ENCODE results near the gene PTPRN2. TPM values are rescaled to one million over a fixed set of nuclear protein-coding genes. Genes with fewer than 3 reads are reported as not detected.

PTPRN2 gene
- total and polyA plus RNA-seq, 2 of the 8 experiments (the other 6 are each of a cell fraction or from before 2014, with no cell fraction given): 2.6 to 4.5 TPM

DNA sequence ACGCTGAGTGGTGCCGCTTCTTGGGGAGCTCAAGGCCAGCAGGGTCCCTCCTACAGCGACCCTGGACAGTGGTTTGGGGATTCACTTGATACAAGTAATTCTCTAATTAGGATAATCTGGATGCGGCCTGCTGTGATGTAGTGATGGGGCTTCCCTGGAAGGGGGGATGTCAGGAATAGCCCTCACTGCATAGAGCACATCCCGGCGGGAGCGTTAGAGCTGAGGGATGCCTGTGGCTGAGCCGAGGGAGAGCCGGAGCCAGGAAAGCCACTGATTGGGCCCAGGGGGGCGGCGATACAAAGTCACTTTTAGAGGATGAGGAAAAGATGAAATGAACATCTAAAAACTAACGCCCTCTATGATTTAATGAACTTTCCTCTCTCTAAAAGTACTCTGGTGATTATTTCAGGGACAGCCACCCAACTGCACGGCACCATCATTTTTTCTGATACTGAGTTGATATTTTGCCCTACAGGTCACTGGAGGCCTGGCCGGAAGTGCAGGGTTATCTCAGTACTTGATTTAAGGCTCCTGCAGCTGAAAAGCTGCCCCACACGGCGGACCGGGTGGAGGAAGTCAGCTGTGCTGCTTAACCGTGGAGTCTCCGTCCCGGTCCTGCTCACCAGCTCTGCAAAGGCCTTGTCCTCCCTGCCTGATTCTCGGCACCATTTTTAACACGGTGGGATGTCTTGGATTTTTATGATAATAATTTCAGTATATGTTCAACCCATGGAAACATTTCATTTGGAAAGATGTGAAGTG is 732.0 kb downstream of the PTPRN2 start (continued):
- TF ChIP-seq, protein P1, sequence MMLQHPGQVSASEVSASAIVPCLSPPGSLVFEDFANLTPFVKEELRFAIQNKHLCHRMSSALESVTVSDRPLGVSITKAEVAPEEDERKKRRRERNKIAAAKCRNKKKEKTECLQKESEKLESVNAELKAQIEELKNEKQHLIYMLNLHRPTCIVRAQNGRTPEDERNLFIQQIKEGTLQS (IDR thresholded peaks at IDR 0.05; ENCODE audit: insufficient read depth, low read depth, low read length): no peak
- TF ChIP-seq TBP (IDR thresholded peaks at IDR 0.05; ENCODE audit: low read depth, low read length) (no peak), TAF1 (IDR thresholded peaks at IDR 0.05; ENCODE audit: low read depth, low read length) (no peak), KDM4A (IDR thresholded peaks at IDR 0.05; ENCODE audit: low read depth, low read length, severe bottlenecking) (no peak), JUND (IDR thresholded peaks at IDR 0.05; ENCODE audit: low read length) (no peak), CEBPB (IDR thresholded peaks at IDR 0.05; ENCODE audit: low read depth, low read length) (no peak), SIRT6 (IDR thresholded peaks at IDR 0.05; ENCODE audit: low read length) (no peak), HDAC2 (IDR thresholded peaks at IDR 0.05; ENCODE audit: borderline replicate concordance in 1 of 2, low read depth in 2 of 2, low read length in 2 of 2) (no peak), GTF2F1 (IDR thresholded peaks at IDR 0.05; ENCODE audit: borderline replicate concordance, low read depth, low read length) (no peak), GABPA (IDR thresholded peaks at IDR 0.05; ENCODE audit: borderline replicate concordance, insufficient read depth, low read length) (no peak), RAD21 (IDR thresholded peaks at IDR 0.05 in 1 of 2, conservative IDR thresholded peaks at IDR 0.05 in 1 of 2; ENCODE audit: low read depth in 2 of 2, low read length in 2 of 2) (no peak), CHD2 (IDR thresholded peaks at IDR 0.05; ENCODE audit: low read length) (no peak), MAFK (IDR thresholded peaks at IDR 0.05; ENCODE audit: low read depth, low read length) (no peak)

Data from H1 (cell line).